Stimulated activated CD8-positive, alpha-beta memory T cell treated with anti-CD3 and anti-CD28 coated beads, Interleukin-2, amount 100 ng/mL, for 48 hours (primary cell): ENCODE data around the gene LLGL1.
"Not testable (repeated sequence)": the region's sequence is repeated elsewhere in the genome, so short reads cannot be mapped to it uniquely, and the experiment has no call there.

Source experiments
- DNase-seq, 2 donors: peaks; one replicate each; pipeline ENCODE4 v3.0.0-alpha.2; 2020; ENCODE audit warnings: low read depth in 2 of 2

The LLGL1 gene

DNA sequence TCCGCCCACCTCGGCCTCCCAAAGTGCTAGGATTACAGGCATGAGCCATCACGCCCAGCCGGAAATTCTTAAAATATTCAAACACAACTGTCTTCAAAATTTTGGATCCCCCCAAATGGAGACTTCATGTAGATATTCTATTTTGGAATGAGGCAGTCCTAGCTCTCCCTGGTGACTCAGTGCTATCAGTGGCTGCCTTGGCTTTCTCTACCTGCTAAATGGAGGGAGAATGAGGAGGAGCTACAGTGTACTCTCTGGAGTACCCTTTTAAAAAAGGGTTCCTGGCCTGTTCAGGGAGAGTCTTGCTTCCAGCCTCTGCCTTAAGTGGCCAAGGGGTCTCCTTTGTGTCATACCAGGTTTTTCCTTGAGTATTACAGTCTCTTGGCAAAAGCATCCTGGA lies 31.0 kb upstream of the LLGL1 start:
- no peak for DNase-seq

DNA sequence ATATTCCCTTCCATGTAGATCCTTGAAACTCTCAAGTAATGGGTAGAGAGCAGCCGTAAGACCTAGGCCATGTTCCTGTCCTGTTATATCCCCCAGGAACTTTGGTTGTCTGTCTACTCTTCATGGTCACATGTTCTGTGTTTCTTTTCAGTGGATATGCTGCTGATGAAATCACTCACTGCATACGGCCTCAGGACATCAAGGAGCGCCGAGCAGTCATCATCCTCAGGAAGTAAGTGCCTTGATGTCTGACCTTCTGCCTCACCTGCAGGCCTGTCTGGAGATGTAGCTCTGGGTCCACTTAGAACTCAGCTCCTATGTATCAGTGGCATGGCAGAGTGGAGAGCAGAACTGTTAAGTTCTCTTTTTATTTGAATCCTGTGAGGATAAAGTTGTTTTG lies 30.6 kb upstream of the LLGL1 start:
- DNase-seq = no peak

DNA sequence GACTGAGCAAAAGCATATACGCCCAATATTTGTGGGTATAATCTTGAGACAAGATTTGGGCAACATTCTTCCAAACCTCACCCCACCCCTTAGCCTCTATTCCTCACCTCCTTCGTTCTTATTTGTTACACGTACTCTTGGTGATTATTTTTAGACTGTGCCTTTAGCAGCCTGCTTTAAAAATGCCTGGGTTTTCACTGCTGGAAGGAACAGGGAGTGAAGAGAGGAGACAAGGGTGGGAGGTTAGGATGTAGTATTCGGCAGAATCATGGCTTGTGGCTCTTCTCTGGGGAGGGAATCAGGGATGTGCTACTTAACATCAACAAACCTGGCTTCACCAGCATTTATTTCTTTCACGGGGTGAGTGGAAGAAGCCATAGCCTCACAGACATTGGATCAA lies 30.2 kb upstream of the LLGL1 start:
- no peak for DNase-seq

DNA sequence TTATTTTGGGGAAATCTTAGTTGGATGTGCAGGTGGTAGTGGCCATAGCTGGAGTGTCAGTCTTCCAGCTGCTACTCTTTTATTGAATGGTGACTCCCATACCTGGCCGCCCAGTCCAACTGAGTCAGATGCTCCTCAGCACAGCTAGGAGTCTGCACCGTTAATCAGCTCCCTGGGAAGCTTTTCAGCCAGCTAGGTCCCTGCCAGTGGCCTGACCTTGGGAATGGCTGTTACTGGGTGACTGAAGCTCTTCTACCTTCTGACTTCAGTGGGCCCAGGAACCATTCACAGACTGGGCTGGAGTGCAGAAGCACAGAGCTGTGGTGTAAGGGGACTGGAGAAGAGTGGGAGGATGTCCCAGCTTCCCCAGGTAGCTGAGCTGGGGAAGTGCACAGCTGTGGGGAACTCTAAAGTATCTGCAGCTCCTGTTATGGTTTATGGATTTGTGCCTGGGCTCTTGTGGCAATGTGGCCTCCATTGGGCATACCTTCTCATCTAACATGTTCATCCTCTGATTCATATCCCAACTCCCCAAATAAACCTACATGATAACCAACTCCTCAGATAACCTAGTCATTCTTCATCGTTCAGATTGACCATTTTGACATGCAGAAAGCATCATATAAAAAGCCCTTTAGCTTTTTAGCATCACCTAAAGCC lies 27.8 kb upstream of the LLGL1 start:
- DNase-seq = no peak

DNA sequence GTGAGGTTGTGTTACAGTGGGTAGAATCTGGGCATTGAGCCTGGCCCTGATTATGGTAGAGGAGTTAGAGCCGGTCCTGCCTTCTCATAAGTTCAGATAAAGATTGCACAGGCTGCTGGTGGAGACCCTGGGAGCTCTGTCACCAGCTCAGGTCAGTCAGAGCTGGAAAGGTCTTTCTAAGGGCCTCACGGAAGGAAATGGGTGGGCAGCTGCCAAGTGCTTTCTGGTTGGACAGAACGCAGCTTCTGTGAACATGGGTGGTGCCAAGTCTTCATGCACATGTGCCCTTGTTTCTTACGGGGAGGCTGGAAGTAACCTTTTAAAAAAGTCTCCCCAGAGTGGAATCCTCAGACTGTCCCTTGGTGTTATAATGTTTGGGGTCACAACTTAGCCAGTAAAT lies 26.9 kb upstream of the LLGL1 start:
- no peak for DNase-seq

DNA sequence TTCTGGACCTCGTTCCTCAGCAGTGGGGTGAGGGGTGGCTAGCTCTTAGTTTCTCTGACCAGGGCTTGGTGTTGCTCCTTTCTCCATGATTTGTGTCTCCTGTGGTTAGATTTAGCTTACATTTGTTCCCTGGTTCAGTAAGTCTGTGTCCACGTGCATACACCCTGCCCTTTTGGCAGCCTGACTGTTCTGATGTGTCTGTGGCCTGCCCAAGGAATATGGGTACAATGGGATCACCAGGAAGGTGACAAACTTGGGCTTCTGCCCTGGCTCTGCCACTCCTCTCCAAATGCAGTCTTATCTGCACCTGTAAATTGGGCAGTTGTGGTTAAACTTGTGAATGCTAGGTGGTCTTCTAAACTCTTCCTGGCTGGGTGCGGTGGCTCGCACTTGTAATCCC lies 24.3 kb upstream of the LLGL1 start:
- no peak for DNase-seq

DNA sequence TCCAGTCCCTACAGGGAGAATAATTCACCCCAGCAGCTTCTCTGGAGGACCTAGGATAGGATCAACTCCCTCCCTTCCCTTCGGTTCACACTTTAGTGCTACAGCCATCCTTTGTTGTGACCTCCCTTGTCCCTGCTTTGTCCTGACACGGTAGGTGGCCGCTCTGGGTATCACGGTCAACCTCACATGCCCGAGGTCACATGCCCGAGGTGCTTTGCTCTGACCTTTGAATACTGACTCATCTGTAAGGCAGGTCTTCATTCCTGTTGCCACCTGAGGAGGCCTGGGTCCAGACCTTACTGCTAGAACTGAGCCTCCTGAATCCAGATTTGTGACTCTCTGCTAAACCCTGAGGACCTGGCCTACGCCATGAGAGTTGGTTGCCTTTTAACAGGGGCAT lies 22.1 kb upstream of the LLGL1 start:
- DNase-seq = no peak

DNA sequence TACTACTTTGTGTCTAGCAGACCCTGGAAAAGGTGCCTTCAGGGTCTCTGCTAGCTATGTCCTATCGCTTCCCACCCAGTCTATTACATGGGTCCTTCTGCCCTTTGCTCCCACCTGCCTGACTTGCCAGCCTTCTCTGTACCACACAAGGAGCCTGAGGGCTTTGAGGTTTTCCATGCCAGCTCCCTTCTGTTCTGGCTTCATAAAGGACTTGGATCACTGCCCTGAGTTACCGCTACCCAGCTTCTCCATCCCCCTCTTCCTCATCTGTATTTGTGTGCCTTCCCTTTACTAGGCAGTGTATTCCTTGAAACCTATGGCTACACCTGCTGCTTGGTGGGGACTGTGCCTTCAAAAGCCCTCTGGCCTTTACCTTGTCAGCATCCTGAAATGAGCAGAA lies 19.6 kb upstream of the LLGL1 start:
- DNase-seq = no peak

DNA sequence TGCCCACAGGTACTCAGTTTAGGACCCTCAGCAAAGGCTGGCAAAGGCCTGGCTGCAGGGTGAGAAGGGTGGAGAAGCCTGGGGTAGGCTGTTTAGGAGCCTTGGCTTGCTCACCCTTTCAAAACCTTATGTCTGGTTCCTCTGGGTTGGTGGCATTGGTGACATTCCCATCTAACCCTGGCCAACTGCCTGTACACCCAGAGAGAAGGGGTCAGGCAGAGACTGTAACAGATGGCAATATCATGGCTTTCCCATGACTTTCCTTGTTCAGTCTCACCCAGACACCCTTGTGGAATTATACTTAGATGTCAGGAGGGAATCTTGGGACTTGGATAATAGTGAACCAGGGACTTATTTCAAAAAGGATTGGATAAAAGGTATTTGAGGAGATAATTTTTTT lies 18.5 kb upstream of the LLGL1 start:
- no peak for DNase-seq

DNA sequence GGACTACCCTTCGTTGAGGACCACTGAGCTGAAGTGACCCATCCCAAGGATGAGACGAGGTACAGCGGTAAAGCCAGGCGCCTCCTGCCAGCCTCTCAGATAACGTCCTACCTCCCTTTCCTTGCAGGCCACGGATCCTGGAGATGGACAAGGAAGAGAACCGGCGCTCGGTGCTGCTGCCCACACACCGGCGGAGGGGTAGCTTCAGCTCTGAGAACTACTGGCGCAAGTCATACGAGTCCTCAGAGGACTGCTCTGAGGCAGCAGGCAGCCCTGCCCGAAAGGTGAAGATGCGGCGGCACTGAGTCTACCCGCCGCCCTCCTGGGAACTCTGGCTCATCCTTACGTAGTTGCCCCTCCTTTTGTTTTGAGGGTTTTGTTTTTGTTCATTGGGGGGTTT lies 17.3 kb upstream of the LLGL1 start:
- no peak for DNase-seq

DNA sequence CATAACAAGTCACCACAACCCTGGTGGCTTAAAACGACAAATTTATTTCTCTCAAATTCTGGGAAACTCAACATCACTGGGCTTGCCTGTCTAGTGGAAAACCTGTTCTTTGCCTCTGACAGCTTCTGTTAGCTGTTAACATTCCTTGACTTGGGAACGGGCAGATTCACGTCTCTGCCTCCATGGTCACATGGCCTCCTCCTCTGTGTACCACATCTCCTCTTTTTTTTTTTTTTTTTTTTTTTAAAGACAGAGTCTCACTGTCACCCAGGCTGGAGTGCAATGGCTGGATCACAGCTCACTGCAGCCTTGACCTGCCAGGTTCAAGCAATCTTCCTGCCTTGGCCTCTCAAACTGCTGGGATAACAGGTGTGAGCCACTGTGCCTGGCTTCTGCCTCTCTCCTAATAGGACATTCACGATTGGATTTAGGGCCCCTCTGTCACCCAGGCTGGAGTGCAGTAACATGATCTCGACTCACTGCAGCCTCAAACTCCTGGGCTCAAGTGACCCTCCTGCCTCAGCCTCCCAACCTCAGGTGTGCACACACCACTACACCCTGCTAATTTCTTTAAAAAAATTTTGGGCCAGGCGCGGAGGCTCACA lies 11.7 kb upstream of the LLGL1 start:
- no peak for DNase-seq

DNA sequence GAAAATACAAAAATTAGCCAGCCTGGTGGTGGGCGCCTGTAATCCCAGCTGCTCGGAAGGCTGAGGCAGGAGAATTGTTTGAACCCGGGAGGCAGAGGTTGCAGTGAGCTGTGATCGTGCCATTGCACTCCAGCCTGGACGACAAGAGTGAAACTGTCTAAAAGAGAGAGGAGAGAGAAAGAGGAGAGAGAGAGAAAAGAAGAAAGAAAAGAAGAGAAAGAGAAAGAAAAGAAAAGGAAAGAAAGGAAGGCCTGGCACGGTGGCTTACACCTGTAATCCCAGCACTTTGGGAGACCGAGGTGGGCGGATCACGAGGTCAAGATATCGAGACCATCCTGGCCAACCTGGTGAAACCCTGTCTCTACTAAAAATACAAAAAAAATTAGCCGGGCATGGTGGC lies 8.5 kb upstream of the LLGL1 start:
- not testable (repeated sequence) for DNase-seq

DNA sequence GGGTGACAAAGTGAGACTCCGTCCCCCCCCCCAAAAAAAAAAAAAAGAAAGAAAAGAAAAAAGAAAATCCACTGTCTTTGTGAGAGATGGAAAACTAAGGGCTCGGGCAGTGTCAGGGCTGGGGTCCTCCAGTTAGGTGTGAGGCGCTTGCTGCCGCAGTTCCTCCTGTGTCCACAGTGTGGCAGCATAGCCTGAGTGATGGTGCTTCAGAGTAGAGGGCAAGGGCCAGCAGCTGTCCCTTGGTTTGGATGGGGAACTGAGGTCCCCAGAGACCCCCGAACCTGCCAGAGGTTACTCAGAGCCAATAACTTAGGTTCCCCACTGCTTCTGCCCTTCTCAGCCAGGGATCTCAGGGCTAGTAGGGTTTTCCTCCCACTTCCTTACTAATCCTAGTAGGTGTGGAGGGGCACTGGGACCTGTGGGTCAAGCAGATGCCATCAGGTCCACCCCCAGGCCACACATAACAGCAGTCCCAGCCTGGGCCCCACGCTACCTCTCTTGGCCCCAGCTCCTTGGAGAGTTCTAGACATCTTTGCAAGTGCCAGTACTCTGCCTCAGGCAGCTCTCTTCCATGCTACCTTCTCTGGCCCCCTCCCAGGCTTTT lies 7.9 kb upstream of the LLGL1 start:
- peak; percentile 52 to 73 for DNase-seq

DNA sequence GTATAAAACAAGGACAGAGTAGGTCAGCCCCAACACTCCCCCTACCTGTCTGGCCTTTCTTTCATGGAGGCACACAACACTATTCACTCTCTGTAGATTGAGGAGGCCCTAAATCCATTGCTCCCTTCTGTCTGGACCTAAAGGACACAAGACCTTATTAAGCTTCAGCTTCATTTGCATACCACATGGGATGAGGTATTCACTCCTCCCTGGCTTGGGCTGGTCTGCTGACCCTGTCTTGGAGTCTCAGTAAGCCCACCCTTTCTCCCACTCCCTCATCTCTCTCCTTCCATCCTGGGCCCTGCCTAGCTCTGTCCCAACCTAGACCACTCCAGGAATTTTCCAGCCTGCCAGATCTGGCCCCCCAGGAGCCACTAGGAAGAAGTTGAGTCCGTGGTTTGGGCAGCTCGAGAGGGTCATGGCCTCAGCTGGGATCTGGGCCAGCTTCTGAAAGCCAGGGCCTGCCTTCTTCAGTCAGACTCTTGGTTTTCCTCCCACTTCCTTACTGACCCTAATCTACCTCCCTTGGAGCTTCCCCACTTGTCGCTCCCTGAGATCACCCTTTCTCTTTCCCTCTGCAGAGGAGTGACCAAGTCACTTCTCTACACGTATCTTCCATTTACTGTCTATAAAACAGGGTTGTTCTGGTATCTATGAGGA lies 6.5 kb upstream of the LLGL1 start:
- no peak for DNase-seq

DNA sequence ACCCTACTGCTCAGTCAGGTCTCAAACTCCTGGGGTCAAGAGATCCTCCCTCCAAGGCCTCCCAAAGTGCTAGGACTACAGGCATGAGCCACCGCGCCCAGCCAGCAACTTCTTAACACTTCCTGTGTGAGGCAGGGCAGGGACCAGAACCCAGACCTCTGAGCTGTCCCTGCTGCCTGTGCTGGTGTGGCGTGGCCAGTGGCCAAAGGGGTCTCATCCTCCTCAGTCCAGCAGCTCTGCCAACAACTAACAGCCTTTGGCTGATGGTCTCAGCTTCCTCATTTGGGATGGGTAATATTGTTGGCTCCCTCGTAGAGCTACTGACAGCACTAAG lies 1.4 kb upstream of the LLGL1 start:
- DNase-seq = no peak

DNA sequence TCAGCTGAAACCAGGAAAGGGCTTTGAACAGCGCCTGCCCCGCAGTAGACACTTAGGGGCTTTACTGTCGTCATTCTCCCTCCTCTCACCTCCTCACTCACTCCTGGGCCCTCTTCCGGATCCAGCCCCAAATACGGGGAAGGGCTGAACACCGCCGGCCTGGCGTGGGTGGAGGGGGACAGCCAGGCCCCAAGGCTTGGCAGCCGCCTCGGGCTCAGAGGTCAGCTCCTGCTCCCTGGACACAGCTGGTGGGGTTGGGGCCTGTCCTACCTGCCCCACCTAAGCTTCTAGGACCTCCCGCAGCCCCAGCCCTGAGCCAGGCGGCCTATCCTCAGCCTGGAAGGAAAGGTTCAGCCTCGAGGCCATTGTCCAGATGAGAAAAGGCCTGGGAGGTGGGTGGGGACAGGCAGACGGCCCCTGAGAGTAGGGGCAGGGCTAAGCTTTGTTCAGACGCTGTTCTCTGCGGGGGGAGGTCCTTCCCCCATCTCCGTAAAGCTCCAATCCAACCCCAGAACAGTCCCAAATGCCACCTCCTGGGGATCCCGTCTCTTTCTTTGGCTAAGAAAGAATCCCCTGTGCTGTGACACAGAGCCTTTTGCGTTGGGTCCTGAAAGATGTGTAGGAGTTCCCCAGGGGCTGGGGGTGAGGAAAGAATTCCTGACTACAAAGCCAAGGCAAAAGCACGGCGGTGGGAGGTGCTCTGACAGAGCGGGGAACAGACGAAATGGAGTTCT lies 881 bp upstream of the LLGL1 start:
- DNase-seq = no peak

DNA sequence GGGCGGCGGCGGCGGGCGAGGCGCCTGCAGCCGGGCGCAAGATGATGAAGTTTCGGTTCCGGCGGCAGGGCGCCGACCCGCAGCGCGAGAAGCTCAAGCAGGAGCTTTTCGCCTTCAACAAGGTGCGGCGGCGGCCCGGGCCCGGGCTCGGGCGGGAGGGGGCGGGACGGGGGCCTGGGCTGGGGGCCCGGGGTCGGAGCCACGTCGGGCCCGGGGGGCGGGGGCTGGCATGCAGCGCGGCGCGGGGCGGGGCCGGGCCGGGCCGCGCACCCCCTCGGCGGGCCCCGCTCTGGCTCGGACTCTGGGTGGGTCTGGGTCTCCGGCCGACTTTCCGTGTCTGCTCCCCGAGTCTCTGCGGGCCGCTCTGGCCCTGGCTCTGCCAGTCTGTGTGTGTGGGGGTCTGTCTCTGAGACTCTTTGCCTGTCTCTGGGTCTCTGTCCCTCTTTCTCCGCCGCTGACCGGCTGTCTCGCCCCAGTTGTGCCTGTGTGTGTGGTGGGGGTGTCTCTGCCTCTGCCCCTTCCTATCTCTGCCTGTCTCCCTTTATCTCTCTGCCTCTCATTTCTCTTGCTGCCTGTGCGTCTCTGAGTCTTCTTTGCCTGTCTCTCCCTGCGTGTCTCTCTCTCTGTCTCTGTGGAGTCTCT lies 328 bp downstream of the LLGL1 start:
- peak in 1 of 2 donors; percentile 4 for DNase-seq

DNA sequence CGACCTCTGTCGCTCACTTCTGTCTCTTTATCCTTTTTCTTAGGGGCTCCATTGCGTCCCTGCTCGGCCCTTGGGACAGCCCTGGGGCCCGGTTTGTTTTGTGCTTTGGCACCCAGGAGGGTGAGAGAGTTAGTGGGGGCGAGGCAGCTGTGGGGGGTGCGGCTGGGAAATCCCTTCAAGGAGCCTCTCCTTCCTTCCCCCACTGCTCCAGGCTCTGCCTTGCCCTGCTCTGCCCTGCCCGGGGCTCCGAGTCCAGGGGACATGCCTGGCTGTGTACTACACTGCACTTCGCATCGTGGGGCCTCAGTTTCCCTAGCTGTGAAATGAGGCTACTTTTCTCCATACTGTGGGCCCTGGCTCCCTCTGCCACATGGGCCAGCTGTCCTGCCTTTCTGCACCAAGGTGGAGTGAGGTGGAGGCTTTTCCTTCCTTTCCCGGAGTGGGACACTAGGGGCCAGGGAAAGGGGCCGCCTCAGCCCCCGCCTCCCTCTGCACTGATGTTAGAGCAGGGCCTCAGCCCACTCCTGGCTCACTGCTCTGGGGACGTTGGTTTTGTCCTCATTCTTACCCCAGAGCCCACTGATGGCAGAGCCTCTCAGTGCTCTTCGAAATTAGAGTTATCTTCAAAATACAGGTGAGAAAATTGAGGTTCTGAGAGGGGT lies 980 bp downstream of the LLGL1 start:
- DNase-seq = no peak

DNA sequence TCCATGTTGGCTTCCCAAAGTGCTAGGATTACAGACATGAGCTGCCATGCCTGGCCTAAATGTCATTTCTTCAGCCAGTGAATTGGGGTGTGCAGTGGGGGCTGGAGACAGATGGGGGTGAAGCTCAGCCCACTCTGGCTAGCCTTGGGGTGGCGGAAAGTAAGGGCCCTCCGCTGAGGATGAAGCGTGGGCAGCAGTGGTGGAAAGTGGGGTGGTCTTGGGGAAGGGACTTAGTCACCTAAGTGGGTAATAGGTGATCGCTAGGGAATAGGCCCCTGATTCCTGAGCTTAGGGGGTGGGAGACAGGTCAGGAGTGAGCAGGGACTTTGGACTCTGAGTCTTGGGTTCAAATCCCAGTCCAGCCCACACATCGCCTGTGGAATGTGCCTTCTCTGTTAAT lies 2.2 kb downstream of the LLGL1 start:
- no peak for DNase-seq

DNA sequence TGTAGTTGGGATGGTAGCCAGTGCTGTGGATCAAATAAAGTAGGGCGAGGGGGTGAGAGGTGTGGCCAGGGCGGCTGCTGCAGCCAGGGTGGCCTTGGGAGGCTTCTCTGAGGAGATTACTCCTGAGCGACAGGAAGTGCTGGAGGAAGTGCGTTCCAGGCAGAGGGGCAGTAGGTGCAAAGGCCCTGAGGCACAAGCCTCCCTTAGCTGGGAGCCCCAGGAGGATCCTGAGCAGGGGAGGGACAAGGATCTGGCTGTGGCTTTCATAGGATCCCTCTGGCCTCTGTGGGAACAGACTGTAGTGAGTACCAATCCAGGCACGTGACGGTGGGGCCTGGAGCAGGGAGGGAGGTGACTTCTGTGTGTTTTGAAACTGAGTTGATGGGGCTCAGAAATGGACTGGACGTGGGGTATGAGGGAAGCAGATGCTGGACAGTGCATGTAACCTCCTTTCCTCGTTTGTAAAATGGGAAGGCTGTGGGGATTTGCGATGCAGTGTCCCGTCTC lies 2.8 kb downstream of the LLGL1 start:
- DNase-seq = no peak

DNA sequence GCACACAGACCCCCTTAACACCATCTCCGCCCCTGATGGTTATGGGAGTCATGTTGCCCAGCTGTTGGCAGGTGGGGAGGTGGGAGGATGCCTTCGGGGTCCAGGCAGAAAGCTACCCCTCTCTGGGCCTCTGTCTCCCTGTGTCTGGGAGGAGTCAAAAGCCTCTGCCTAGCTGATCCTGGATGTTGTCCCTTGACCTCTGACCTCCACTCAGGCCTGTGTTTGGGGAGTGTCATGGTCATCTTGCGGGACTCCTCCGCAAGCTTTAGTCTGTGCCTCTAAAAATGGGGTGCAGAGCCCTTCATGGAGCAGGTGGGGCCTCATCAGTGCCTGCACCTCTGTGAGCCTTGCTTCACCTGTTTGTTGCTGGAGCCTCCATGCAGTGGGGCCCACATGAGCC lies 3.8 kb downstream of the LLGL1 start:
- DNase-seq = no peak
